ENCODE measurements around the gene TTC13. TPM values are rescaled to one million over a fixed set of nuclear protein-coding genes. Genes with fewer than 3 reads are reported as not detected.

Gene TTC13
- total and polyA plus RNA-seq, 8 donors = 15.2 to 29.4 (median 24.4) TPM

DNA sequence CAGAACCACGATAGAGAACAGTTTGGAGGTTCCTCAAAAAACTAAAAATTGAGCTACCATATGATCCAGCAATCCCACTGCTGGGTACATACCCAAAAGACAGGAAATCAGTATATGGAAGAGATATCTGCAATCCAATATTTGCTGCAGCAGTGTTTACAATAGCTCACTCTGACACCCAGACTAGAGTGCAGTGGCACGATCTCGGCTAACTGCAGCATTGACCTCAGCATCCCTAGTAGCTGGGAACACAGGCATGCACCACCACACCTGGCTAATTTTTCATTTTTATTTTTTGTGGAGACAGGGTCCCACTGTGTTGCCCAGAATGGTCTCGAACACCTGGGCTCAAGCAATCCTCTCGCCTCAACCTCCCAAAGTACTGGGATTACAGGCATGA, 13.1 kb downstream of the TTC13 start:
- Histone ChIP-seq H3K4me3 (no peak overlapping the region), H3K27me3 (no peaks in the 10 kb centered on the region), H3K9me3 (no peaks in the 10 kb centered on the region), H3K36me3 (no peaks in the 10 kb centered on the region), H3K27ac (no peak overlapping the region), H3K4me1 (no peaks in the 10 kb centered on the region)
- DNase-seq (no peak), ATAC-seq (no peak)
- intact Hi-C loops (cut with DNase I) = no loop called here
- TF ChIP-seq, protein P1, sequence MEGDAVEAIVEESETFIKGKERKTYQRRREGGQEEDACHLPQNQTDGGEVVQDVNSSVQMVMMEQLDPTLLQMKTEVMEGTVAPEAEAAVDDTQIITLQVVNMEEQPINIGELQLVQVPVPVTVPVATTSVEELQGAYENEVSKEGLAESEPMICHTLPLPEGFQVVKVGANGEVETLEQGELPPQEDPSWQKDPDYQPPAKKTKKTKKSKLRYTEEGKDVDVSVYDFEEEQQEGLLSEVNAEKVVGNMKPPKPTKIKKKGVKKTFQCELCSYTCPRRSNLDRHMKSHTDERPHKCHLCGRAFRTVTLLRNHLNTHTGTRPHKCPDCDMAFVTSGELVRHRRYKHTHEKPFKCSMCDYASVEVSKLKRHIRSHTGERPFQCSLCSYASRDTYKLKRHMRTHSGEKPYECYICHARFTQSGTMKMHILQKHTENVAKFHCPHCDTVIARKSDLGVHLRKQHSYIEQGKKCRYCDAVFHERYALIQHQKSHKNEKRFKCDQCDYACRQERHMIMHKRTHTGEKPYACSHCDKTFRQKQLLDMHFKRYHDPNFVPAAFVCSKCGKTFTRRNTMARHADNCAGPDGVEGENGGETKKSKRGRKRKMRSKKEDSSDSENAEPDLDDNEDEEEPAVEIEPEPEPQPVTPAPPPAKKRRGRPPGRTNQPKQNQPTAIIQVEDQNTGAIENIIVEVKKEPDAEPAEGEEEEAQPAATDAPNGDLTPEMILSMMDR (IDR thresholded peaks at IDR 0.05) = no peak

DNA sequence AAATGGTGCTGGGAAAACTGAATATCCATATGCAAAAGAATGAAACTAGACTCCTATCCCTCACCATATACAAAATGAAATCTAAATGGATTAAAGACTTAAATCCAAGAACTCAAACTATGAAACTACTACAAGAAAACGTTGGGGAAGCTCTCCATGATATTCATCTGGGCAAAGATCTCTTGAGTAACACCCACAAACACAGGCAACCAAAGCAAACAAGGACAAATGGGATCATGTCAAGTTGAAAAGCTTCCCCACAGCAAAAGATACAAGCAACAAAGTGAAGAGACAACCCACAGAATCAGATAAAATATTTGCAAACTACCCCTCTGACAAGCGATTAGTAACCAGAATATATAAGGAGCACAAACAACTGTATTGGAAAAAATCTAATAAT, 13.8 kb downstream of the TTC13 start:
- DNase-seq = no peak
- H3K27me3 ChIP-seq = no peaks in the 10 kb centered on the region
- H3K4me3 ChIP-seq = no peak overlapping the region
- no peak for ATAC-seq
- peaks cover 0 to 2% of the 10 kb centered on the region in 2 donors for H3K36me3 ChIP-seq
- TF ChIP-seq, protein P1 (IDR thresholded peaks at IDR 0.05) = no peak
- no peak overlapping the region for H3K27ac ChIP-seq
- no peaks in the 10 kb centered on the region for H3K4me1 ChIP-seq
- intact Hi-C loops (cut with DNase I) = no loop called here
- H3K9me3 ChIP-seq = no peaks in the 10 kb centered on the region

DNA sequence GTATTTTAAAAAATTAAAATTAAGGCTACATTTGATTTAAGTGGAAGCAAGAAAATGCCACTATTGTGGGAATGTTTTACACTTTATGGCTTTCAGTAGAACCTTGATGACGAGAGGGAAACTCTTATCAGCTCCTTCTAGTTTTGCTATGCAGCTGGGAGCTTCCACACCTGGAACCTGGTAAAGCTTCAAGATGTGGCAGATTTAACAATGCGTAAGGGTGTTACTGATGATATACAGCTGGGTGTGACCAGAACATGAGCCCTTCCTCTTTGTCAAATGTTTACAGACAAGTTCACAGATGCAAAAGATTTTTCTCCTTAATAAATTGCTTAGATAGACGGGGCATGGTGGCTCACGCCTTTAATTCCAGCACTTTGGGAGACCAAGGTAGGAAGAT, 20.3 kb downstream of the TTC13 start:
- Histone ChIP-seq H3K4me1 (no peaks in the 10 kb centered on the region), H3K4me3 (no peak overlapping the region), H3K27me3 (no peaks in the 10 kb centered on the region), H3K27ac (no peak overlapping the region), H3K9me3 (no peaks in the 10 kb centered on the region), H3K36me3 (peaks cover 0 to 41% of the 10 kb centered on the region in 2 donors)
- DNase-seq (no peak), ATAC-seq (no peak)
- TF ChIP-seq, protein P1 (IDR thresholded peaks at IDR 0.05) = no peak
- intact Hi-C loops (cut with DNase I) = no loop called here

DNA sequence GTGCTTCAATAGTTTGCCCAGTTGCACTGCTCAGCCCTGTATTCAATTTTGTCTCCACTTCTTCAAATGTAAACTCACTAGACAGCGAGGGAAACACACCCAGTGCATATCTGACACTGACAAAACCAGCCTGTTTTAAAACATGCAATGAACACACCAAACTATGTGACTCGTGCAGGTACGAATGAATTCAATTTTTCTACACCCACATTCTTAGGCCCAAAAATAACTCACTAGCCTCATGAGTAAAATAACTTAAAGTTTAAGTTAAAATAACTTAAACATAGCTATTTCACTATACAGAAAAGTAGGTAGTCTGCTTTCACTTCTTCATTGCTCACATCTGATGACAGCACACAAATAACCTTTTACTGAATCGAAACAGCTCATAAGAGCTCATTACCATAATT, 21.1 kb downstream of the TTC13 start:
- H3K4me3 ChIP-seq = no peak overlapping the region
- peaks cover 0 to 43% of the 10 kb centered on the region in 2 donors for H3K36me3 ChIP-seq
- no peaks in the 10 kb centered on the region for H3K4me1 ChIP-seq
- no peaks in the 10 kb centered on the region for H3K9me3 ChIP-seq
- intact Hi-C loops (cut with DNase I) = no loop called here
- ATAC-seq (no peak), DNase-seq (no peak)
- H3K27me3 ChIP-seq = no peaks in the 10 kb centered on the region
- H3K27ac ChIP-seq = no peak overlapping the region
- TF ChIP-seq, protein P1 (IDR thresholded peaks at IDR 0.05) = no peak

DNA sequence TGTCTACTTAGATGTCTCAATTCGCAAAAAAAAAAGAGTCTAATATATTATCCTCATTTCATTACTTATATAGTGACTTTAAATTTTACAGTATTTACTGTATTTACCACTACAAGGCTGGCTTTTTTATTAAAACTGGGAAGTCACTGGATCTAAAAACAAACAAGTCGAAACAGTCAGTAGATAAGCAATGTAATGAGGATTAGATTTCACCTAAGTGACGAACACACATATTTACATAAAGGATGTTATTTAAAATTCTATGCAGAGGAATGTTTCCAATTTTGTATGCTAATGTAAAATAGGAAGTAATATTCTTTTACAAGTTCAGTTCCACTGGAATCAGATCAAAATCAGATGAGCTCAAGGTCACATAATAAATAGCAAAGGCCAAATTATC, 28.3 kb downstream of the TTC13 start:
- DNase-seq (no peak), ATAC-seq (no peak)
- intact Hi-C loops (cut with DNase I) = no loop called here
- peaks cover 0 to 28% of the 10 kb centered on the region in 2 donors for H3K36me3 ChIP-seq
- H3K4me3 ChIP-seq = no peak overlapping the region
- no peaks in the 10 kb centered on the region for H3K27me3 ChIP-seq
- no peaks in the 10 kb centered on the region for H3K9me3 ChIP-seq
- no peaks in the 10 kb centered on the region for H3K4me1 ChIP-seq
- no peak overlapping the region for H3K27ac ChIP-seq
- TF ChIP-seq, protein P1 (IDR thresholded peaks at IDR 0.05) = no peak
